Stimulated activated CD4-positive, alpha-beta T cell treated with anti-CD3 and anti-CD28 coated beads, Interleukin-1b, Interleukin-23, amount 100 ng/mL, for 1 hour (primary cell): ENCODE measurements around the gene CA9.

Experiments
- DNase-seq, 2 donors: peaks; one replicate each; pipeline ENCODE4 v3.0.0-alpha.2; 2020; ENCODE audit warnings: low read depth in 2 of 2

CA9 gene

DNA sequence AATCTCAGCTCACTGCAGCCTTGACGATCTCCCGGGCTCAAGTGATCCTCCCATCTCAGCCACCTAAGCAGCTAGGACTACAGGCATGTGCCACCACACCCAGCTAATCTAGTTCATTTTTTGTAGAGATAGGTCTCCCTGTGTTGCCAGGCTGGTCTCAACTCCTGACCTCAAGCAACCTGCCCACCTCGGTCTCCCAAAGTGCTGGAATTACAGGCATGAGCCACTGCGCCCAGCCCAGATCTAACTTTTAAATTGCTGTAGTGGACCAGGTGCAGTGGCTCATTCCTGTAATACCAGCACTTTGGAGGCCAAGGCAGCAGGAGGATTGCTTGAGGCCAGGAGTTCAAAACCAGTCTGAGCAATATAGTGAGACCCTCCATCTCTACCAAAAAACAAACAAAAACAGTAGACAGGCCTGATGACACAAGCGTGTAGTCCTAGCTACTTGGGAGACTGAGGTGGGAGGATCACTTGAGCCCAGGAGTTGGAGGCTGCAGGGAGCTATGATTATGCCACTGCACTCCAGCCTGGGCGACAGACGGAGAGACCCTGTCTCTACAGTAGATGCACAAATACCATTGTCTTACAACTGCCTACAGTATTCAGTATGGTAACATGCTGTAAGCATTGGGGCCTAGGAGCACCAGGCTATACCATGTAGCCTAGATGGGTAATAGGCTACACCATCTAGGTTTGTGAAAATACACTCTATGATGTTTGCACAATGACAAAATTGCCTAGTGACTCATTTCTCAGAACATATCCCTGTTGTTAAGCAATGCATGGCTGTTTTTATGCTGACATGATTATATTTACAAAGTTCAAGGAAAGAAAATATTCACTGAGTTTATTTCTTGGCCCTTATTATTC, 21.5 kb upstream of the CA9 start:
- DNase-seq, result no peak

- DNase-seq, result no peak
Observed at GRCh38 chr9:35652829-35653209, 20.9 kb upstream of the CA9 start.

GRCh38 chr9:35653611-35654010, 20.1 kb upstream of the CA9 start:
- no peak for DNase-seq

GRCh38 chr9:35656348-35656747, 17.4 kb upstream of the CA9 start:
- DNase-seq, result no peak

DNA sequence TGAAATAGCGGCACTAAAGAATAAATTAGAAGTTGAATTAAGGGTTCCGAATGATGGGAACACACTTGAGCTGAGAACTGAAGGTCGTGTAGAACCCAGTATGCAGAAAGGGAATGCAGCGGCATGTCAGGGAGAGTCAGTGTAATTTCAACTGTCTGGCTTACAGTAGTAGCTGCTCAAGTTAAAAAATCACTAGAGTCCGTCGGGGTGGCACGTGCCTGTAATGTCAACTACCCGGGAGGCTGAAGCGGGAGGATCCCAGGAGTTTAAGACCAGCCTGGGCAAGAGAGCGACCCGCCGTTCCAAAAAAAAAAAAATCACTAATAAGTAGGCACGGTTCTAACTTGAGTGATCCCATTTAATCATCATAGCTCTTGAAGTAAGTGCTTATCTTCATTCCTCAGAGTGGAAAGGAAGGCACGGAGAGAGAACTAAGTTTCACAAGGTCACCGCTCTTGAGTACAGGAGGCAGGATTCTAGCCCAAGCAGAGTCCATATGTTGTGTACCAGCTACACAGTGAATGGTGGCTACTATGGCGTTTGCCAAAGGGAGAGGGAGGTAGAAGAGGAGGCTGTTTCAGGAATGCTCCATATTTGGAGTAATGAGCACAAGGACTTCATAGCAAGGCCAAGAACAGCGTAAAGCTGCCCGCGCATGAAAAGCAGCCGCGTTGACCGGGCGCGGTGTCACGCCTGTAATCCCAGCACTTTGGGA, 16.7 kb upstream of the CA9 start:
- no peak for DNase-seq

GRCh38 chr9:35657546-35658136, 16.1 kb upstream of the CA9 start, which contains the start of gene RMRP:
TSS of gene RMRP (minus strand) at chr9:35658019.
- peak; percentile 67 to 83 for DNase-seq

- DNase-seq, result peak; percentile 67 to 68
Observed at GRCh38 chr9:35658137-35658967, 15.4 kb upstream of the CA9 start, which contains the start of gene CCDC107. TSS of gene CCDC107 (plus strand) at chr9:35658292. CDS start at chr9:35658380, 88 bp downstream.

DNA sequence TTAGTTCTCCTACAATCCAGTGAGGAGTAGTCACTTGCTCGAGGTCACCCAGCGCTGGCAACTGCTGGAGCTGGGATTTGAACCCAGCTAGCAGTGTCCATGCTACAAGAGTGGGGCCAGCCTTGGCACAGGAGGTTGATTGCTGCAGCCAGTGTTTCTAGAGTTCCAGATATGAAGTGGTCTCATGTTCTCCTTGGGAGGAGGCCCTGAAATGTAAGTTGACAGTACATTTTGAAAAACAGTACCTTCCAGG, 14.8 kb upstream of the CA9 start:
- no peak for DNase-seq

GRCh38 chr9:35659340-35659739, 14.4 kb upstream of the CA9 start:
- no peak for DNase-seq

- DNase-seq, result no peak
Observed at GRCh38 chr9:35660966-35661415, 12.7 kb upstream of the CA9 start.

GRCh38 chr9:35661756-35662350, 11.9 kb upstream of the CA9 start:
- DNase-seq, result no peak

GRCh38 chr9:35662437-35662836, 11.3 kb upstream of the CA9 start:
- DNase-seq, result no peak

DNA sequence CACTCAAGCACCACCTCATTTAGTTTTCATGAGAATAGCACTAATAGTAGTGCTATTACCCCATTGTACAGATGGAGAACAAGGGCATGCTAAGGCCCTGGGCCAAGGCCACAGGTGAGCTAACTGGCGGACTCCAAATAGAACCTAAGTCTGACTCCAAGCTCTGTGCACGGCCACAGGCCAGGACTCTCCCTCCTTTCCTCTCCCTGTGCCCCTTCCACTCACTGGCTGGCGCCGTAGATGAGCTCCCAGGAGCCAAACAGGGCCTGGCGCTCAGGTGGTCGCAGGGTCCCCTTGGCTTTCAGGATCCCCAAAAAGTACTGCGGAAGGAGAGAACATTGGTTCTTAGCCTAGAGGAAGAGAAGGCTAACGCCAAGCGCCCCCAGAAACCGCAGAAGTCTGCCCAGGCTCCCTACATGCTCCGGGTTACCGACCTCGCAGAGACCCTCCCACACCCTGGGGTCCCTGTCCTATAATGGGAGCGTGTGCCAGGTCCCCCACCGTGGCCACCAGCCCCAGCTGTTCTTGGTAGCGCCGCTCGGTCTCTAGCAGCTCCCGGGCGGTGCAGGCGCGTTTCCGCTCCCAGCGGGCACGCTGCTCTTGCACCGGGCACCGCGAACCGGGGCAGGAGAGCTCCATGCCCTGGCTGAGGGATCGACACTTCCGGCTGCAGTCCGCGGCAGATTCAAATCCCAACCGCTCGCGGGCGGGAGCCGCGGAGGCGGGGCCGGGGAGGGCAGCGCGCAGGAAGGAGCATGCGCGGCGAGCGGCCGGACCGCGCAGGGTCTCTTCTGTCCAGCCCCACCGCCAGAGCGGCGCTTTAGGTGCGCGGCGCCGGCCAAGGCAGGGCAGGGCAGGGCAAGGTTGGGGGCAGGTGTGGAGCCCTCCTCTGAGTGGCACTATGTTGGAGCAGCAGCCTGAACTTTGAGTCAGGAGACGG, 8.9 kb upstream of the CA9 start, which contains the start of gene ARHGEF39:
TSS of gene ARHGEF39 (minus strand) at position 665 of the 940 bp plus-strand sequence. CDS start at position 639, 26 bp downstream.
- no peak for DNase-seq

DNA sequence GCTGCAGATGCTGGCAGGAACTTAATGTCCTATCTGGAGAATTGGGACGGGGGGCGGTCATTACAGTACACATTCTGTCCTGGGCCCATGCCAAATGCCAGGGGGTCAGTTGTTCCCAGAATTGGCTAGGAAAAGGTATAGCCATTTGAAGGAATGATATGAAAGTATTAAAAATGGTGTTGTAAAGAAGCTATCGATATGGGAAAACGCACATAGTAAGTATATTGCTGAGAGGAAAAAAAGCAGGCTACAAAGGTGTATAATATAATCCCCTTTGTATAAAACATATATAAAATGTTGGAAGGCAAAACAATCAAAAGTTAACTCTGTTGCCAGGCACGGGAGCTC, 8.3 kb upstream of the CA9 start:
- no peak for DNase-seq

DNA sequence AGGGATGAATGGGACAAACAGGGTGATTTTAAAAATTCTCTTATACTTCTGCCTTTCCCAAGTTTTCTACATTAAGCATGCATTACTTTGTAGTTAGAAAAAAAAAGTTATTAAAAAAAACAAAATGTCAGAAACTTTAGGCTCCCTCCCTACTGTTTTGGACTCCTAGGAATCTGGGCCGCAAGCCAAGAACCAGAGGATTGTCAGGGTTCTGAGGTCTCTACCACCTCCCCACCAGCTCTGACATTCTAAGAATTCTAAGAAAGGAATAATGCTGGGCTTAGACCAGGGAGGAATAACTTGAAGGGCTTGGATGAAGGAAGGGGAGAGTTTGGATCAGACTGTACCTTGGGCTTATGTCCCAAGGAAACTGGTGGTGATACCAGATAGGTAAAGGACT, 7.7 kb upstream of the CA9 start:
- no peak for DNase-seq

- no peak for DNase-seq
Observed at GRCh38 chr9:35666549-35666948, 7.2 kb upstream of the CA9 start.

- DNase-seq, result no peak
Observed at GRCh38 chr9:35667939-35668338, 5.8 kb upstream of the CA9 start.

- DNase-seq, result no peak
Observed at GRCh38 chr9:35669331-35670145, 4.2 kb upstream of the CA9 start.

GRCh38 chr9:35674025-35674361, 265 bp downstream of the CA9 start:
- DNase-seq, result no peak

- DNase-seq, result no peak
Observed at GRCh38 chr9:35675204-35675603, 1.5 kb downstream of the CA9 start.
